GM12878 (cell line): Measurements from ENCODE around the gene SMG5. TPM values are rescaled to one million over a fixed set of nuclear protein-coding genes. Genes with fewer than 3 reads are reported as not detected.

Experiments
- ASH2L ChIP-seq: fragments of 300-600, 200-600 bp; sonication (generic); IDR thresholded peaks from 2 replicates; pipeline ENCODE4 v1.6.1; 2017; ENCODE audit warnings: low read depth, mild to moderate bottlenecking, borderline replicate concordance
- CBX5 ChIP-seq: sonication (generic); IDR thresholded peaks from 2 replicates; pipeline ENCODE4 v1.6.1; 2016; ENCODE audit warnings: low read depth, moderate library complexity, mild to moderate bottlenecking, inconsistent platforms
- CEBPZ ChIP-seq: fragments of 150-350 bp; IDR thresholded peaks from 2 replicates; pipeline ENCODE4 v1.6.1; 2016; ENCODE audit warnings: low read depth, low read length
- FOXM1 ChIP-seq: IDR thresholded peaks from 2 replicates; pipeline ENCODE4 v1.6.1; 2012; ENCODE audit warnings: low read depth, mild to moderate bottlenecking, inconsistent platforms, low read length, moderate library complexity
- GATAD2B ChIP-seq: fragments of 450-650 bp; conservative IDR thresholded peaks from 2 replicates; pipeline ENCODE4 v1.6.1; 2017; ENCODE audit warnings: low read depth, mild to moderate bottlenecking, moderate library complexity
- HDGF ChIP-seq: fragments of 450-650 bp; IDR thresholded peaks from 2 replicates; pipeline ENCODE4 v1.6.1; 2016; ENCODE audit warnings: antibody characterized with exemption
- JUND ChIP-seq: IDR thresholded peaks from 2 replicates; pipeline ENCODE4 v1.6.1; 2012; ENCODE audit warnings: low read depth, mild to moderate bottlenecking, low read length, improper control_type of control experiment, moderate library complexity
- KLF5 ChIP-seq: fragments of 450-650 bp; IDR thresholded peaks from 2 replicates; pipeline ENCODE4 v1.6.1; 2014; ENCODE audit warnings: mild to moderate bottlenecking; ENCODE audit not compliant: partially characterized antibody
- LARP7 ChIP-seq: fragments of 450-650 bp; IDR thresholded peaks from 2 replicates; pipeline ENCODE4 v1.6.1; 2017; ENCODE audit warnings: mild to moderate bottlenecking
- MEF2B ChIP-seq: fragments of 450-650 bp; IDR thresholded peaks from 2 replicates; pipeline ENCODE4 v1.6.1; 2018; ENCODE audit warnings: mild to moderate bottlenecking, moderate library complexity; ENCODE audit not compliant: partially characterized antibody, poor library complexity, severe bottlenecking
- MXI1 ChIP-seq: fragments of 150-350 bp; IDR thresholded peaks from 2 replicates; pipeline ENCODE4 v1.6.1; 2011; ENCODE audit warnings: low read depth, mild to moderate bottlenecking, inconsistent platforms, low read length, improper control_type of control experiment
- NRF1 ChIP-seq: conservative IDR thresholded peaks from 2 replicates; pipeline ENCODE4 v1.6.1; 2011; ENCODE audit warnings: mild to moderate bottlenecking, low read depth, low read length, improper control_type of control experiment
- POLR2AphosphoS2 ChIP-seq: IDR thresholded peaks from 2 replicates; pipeline ENCODE4 v1.6.1; 2011; ENCODE audit warnings: low read depth, mild to moderate bottlenecking, low read length, improper control_type of control experiment, moderate library complexity
- RFX5 ChIP-seq: IDR thresholded peaks from 2 replicates; pipeline ENCODE4 v1.6.1; 2011; ENCODE audit warnings: low read depth, low read length, improper control_type of control experiment
- TCF3 ChIP-seq: IDR thresholded peaks from 2 replicates; pipeline ENCODE4 v1.6.1; 2012; ENCODE audit warnings: low read depth, mild to moderate bottlenecking, low read length, borderline replicate concordance; ENCODE audit not compliant: insufficient read depth
- USF1 ChIP-seq: IDR thresholded peaks from 2 replicates; pipeline ENCODE4 v1.6.1; 2011; ENCODE audit warnings: borderline replicate concordance, low read depth, mild to moderate bottlenecking, moderate library complexity, mixed read lengths, low read length; ENCODE audit not compliant: insufficient read depth; ENCODE audit errors: extremely low read length
- ZNF622 ChIP-seq: fragments of 450-650 bp; IDR thresholded peaks from 2 replicates; pipeline ENCODE4 v1.6.1; 2017; ENCODE audit warnings: mild to moderate bottlenecking, inconsistent platforms
- polyA plus RNA-seq, 11 experiments: library from polyadenylated mRNA; depleted of rRNA in 4 of 11; unstranded in 6 of 11; stranded (reverse) in 5 of 11; fragments of >200 nt; fragmentation: Nextera tagmentation in 4 of 11; fragmentation: Illumina TruSeq in 1 of 11; extraction: Ambion mirVana in 4 of 11; extraction: Trizol in 1 of 11; gene quantifications; 1 replicate in 1 of 11; 2 replicates in 10 of 11; pipeline versions ENCODE4 v1.2.1 to v1.2.3, GENCODE V29; 2011 to 2016; ENCODE audit warnings: inconsistent platforms in 2 of 11, missing spikeins in 2 of 11, low read depth in 1 of 11
- total RNA-seq, 4 experiments: library from RNA; depleted of rRNA in 3 of 4; stranded (reverse); fragments of >200 nt in 3 of 4; fragmentation: Illumina TruSeq in 1 of 4; extraction: Trizol in 1 of 4; gene quantifications; 2 replicates each; pipeline versions ENCODE4 v1.2.1 to v1.2.3, GENCODE V29; 2013 to 2021

The SMG5 gene
- total and polyA plus RNA-seq, 10 of the 15 experiments (the other 5 are each of a cell fraction or from before 2014, with no cell fraction given), result 0.76 to 61.5 (median 48.8) TPM

- TF ChIP-seq GATAD2B (peak; percentile 76; the same call in 1 of the 2 replicates), POLR2AphosphoS2 (peak; percentile 48; the same call in 1 of the 2 replicates), CEBPZ (no peak), FOXM1 (no peak), RFX5 (no peak), HDGF (no peak), MEF2B (no peak), KLF5 (no peak), MXI1 (no peak), CBX5 (no peak), USF1 (no peak), ASH2L (no peak), ZNF622 (no peak), TCF3 (0 out of 2 replicates have a peak, but pooled peaks have one; percentile 52), JUND (no peak), NRF1 (no peak), LARP7 (peak; percentile 50; the same call in 1 of the 2 replicates)
Measured at GRCh38 chr1:156245451-156246232, 37.0 kb downstream of the SMG5 start (continued).
